ENCODE results near the gene SNX18. TPM values are rescaled to one million over a fixed set of nuclear protein-coding genes. Genes with fewer than 3 reads are reported as not detected.

Gene SNX18
- polyA plus RNA-seq, 1 donor (not counting 4 experiments of a cell fraction or from before 2014, with no cell fraction given): 7.4 TPM

- FAIRE-seq: no peak
- peaks cover 0 to 1% of the 10 kb centered on the region in 2 experiments for H3K36me3 ChIP-seq (ENCODE audit: control insufficient read depth in 2 of 2, extremely low read depth in 1 of 2, insufficient read depth in 2 of 2, low read length in 2 of 2)
- H3K9me3 ChIP-seq (ENCODE audit: control insufficient read depth, low read depth, low read length): no peaks in the 10 kb centered on the region
- dilution Hi-C loops (cut with MboI; ENCODE audit: extremely low pct_ligation_motif_present, low sequenced_read_pairs): no loop called here
- DNase-seq (ENCODE audit: low read depth, low spot score): no peak
- H3K4me3 ChIP-seq (ENCODE audit: control insufficient read depth in 2 of 3, extremely low read depth in 1 of 3, insufficient read depth in 2 of 3, low read depth in 1 of 3, low read length in 3 of 3): no peak overlapping the region
- H3K4me1 ChIP-seq (ENCODE audit: control insufficient read depth, extremely low read depth, insufficient read depth, low read length): peaks cover 20% of the 10 kb centered on the region
- H3K9ac ChIP-seq (ENCODE audit: control insufficient read depth, extremely low read depth, insufficient read depth, low read length): no peak overlapping the region
- H3K27me3 ChIP-seq (ENCODE audit: control insufficient read depth, extremely low read depth, insufficient read depth, low read length): no peaks in the 10 kb centered on the region
- TF ChIP-seq CTCF (optimal IDR thresholded peaks at IDR 0.05 in 1 of 3, IDR thresholded peaks at IDR 0.05 in 1 of 3, conservative IDR thresholded peaks at IDR 0.05 in 1 of 3; ENCODE audit: extremely low read depth in 1 of 3, insufficient read depth in 2 of 3, low read length in 3 of 3) (no peak), EZH2 (IDR thresholded peaks at IDR 0.05; ENCODE audit: low read length) (no peak)
- H3K79me2 ChIP-seq (ENCODE audit: control insufficient read depth, insufficient read depth, low read length): peaks cover 39% of the 10 kb centered on the region
- no peak overlapping the region for H3K4me2 ChIP-seq (ENCODE audit: control insufficient read depth, extremely low read depth, insufficient read depth, low read depth, low read length)
- H3K27ac ChIP-seq (ENCODE audit: control insufficient read depth, insufficient read depth, low read length): no peak overlapping the region
- no peaks in the 10 kb centered on the region for H3K9me1 ChIP-seq (ENCODE audit: control insufficient read depth, extremely low read depth, insufficient read depth, low read length)
- H2AFZ ChIP-seq (ENCODE audit: control insufficient read depth, low read length): no peak overlapping the region
- no peaks in the 10 kb centered on the region for H4K20me1 ChIP-seq (ENCODE audit: control insufficient read depth, extremely low read depth, insufficient read depth, low read length)
Measured at GRCh38 chr5:54523534-54523933, 6.0 kb downstream of the SNX18 start.

GRCh38 chr5:54524082-54524481 is 6.5 kb downstream of the SNX18 start:
- TF ChIP-seq EZH2 (IDR thresholded peaks at IDR 0.05; ENCODE audit: low read length) (no peak), CTCF (optimal IDR thresholded peaks at IDR 0.05 in 1 of 3, IDR thresholded peaks at IDR 0.05 in 1 of 3, conservative IDR thresholded peaks at IDR 0.05 in 1 of 3; ENCODE audit: extremely low read depth in 1 of 3, insufficient read depth in 2 of 3, low read length in 3 of 3) (no peak)
- Histone ChIP-seq H3K9me1 (ENCODE audit: control insufficient read depth, extremely low read depth, insufficient read depth, low read length) (no peaks in the 10 kb centered on the region), H3K27ac (ENCODE audit: control insufficient read depth, insufficient read depth, low read length) (no peak overlapping the region), H2AFZ (ENCODE audit: control insufficient read depth, low read length) (no peak overlapping the region), H3K9me3 (ENCODE audit: control insufficient read depth, low read depth, low read length) (no peaks in the 10 kb centered on the region), H3K79me2 (ENCODE audit: control insufficient read depth, insufficient read depth, low read length) (peaks cover 34% of the 10 kb centered on the region), H3K4me2 (ENCODE audit: control insufficient read depth, extremely low read depth, insufficient read depth, low read depth, low read length) (no peak overlapping the region), H3K4me1 (ENCODE audit: control insufficient read depth, extremely low read depth, insufficient read depth, low read length) (peaks cover 18% of the 10 kb centered on the region), H3K4me3 (ENCODE audit: control insufficient read depth in 2 of 3, extremely low read depth in 1 of 3, insufficient read depth in 2 of 3, low read depth in 1 of 3, low read length in 3 of 3) (no peak overlapping the region), H3K9ac (ENCODE audit: control insufficient read depth, extremely low read depth, insufficient read depth, low read length) (no peak overlapping the region), H3K36me3 (ENCODE audit: control insufficient read depth in 2 of 2, extremely low read depth in 1 of 2, insufficient read depth in 2 of 2, low read length in 2 of 2) (no peaks in the 10 kb centered on the region), H3K27me3 (ENCODE audit: control insufficient read depth, extremely low read depth, insufficient read depth, low read length) (no peaks in the 10 kb centered on the region), H4K20me1 (ENCODE audit: control insufficient read depth, extremely low read depth, insufficient read depth, low read length) (no peaks in the 10 kb centered on the region)
- dilution Hi-C loops (cut with MboI; ENCODE audit: extremely low pct_ligation_motif_present, low sequenced_read_pairs): no loop called here
- no peak for DNase-seq (ENCODE audit: low read depth, low spot score)
- no peak for FAIRE-seq

Measured in keratinocyte (primary cell).